ENCODE results near the gene PTPN21.

Gene PTPN21

DNA sequence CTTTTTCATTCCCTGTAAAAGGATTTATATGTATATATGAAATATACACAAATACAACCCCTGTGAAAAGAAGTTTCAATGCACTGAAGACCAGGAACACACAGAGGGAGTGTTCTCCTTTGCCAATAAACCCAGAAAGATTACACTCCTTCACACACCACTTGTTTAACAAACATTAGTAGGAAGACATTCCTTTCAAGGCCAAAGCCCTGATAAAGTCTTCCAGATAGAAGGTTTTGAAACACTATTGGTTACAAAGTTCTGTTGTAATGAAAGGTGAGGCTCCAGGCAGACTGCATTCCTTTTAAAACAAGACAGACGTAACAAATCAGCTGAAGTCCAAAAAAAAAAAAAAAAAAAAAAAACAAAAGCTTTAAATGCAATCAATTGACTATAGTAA lies 81.0 kb downstream of the PTPN21 start:
- no peak overlapping the region for H3K4me3 ChIP-seq (ENCODE audit: low read depth, low read length)
- no peak for DNase-seq (ENCODE audit: low read depth)
- no peak for TF ChIP-seq MYC (IDR thresholded peaks at IDR 0.05; ENCODE audit: low read depth, low read length)

GRCh38 chr14:88470542-88471440 lies 84.0 kb downstream of the PTPN21 start:
- DNase-seq (ENCODE audit: low read depth) = no peak
- no peak overlapping the region for H3K4me3 ChIP-seq (ENCODE audit: low read depth, low read length)
- TF ChIP-seq MYC (IDR thresholded peaks at IDR 0.05; ENCODE audit: low read depth, low read length) (no peak), POLR2A (IDR thresholded peaks at IDR 0.05; ENCODE audit: extremely low read depth, insufficient read length) (no peak), MAX (IDR thresholded peaks at IDR 0.05; ENCODE audit: low read depth, low read length) (no peak)
- TF ChIP-seq, protein P1, sequence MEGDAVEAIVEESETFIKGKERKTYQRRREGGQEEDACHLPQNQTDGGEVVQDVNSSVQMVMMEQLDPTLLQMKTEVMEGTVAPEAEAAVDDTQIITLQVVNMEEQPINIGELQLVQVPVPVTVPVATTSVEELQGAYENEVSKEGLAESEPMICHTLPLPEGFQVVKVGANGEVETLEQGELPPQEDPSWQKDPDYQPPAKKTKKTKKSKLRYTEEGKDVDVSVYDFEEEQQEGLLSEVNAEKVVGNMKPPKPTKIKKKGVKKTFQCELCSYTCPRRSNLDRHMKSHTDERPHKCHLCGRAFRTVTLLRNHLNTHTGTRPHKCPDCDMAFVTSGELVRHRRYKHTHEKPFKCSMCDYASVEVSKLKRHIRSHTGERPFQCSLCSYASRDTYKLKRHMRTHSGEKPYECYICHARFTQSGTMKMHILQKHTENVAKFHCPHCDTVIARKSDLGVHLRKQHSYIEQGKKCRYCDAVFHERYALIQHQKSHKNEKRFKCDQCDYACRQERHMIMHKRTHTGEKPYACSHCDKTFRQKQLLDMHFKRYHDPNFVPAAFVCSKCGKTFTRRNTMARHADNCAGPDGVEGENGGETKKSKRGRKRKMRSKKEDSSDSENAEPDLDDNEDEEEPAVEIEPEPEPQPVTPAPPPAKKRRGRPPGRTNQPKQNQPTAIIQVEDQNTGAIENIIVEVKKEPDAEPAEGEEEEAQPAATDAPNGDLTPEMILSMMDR (IDR thresholded peaks at IDR 0.05; ENCODE audit: low read depth, low read length) = no peak

- no peak overlapping the region for H3K4me3 ChIP-seq (ENCODE audit: low read depth, low read length)
- TF ChIP-seq POLR2A (IDR thresholded peaks at IDR 0.05; ENCODE audit: extremely low read depth, insufficient read length) = no peak
- TF ChIP-seq, protein P1 (IDR thresholded peaks at IDR 0.05; ENCODE audit: low read depth, low read length) = no peak
- TF ChIP-seq MAX (IDR thresholded peaks at IDR 0.05; ENCODE audit: low read depth, low read length) = no peak
- no peak for TF ChIP-seq MYC (IDR thresholded peaks at IDR 0.05; ENCODE audit: low read depth, low read length)
- DNase-seq (ENCODE audit: low read depth) = no peak
Measured at GRCh38 chr14:88468406-88468805, 86.4 kb downstream of the PTPN21 start.

DNA sequence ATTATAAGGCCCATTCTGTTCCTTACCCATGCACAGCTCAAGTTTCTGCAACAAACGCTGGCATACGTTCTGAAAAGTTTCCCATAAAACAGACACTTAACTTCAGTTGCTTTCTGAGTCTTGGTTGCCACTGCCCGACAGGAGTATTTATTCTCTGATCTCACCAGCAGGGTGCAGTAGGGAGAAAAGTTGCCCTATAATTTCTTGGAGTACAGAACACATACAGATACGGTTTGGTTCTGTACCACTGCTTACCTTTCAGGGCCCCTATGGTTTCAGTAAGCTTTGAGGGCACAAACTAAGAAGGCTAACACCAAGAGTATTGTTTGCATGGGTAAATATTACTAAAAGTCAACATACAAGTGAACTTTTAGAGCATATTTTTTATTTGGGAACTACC lies 91.5 kb downstream of the PTPN21 start:
- peak; percentile 30 for DNase-seq (ENCODE audit: low read depth)
- H3K4me3 ChIP-seq (ENCODE audit: low read depth, low read length) = no peak overlapping the region
- TF ChIP-seq, protein P1 (IDR thresholded peaks at IDR 0.05; ENCODE audit: low read depth, low read length) = peak; percentile 34
- TF ChIP-seq MYC (IDR thresholded peaks at IDR 0.05; ENCODE audit: low read depth, low read length) = no peak

DNA sequence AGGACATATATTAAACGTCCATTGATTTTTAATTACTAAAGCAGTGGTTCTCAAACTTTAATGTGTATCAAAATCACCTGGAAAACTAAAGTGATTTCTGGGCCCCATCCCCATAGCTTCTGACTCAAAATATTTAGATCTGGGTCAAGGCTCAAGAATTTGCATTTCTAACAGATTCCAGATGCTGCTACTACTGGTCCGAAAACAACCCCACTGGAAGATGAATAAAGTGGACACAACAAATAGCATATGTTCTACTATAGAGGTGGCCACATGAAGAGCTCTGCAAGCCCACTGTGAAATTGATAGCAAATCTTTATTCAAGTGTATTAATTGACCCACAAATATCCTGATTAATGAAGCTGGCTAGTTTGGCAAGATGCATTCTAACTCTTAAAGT lies 99.9 kb downstream of the PTPN21 start:
- H3K4me3 ChIP-seq (ENCODE audit: low read depth, low read length) = no peak overlapping the region
- DNase-seq (ENCODE audit: low read depth) = no peak
- TF ChIP-seq MYC (IDR thresholded peaks at IDR 0.05; ENCODE audit: low read depth, low read length) = no peak
- TF ChIP-seq, protein P1 (IDR thresholded peaks at IDR 0.05; ENCODE audit: low read depth, low read length) = no peak
- TF ChIP-seq MAX (IDR thresholded peaks at IDR 0.05; ENCODE audit: low read depth, low read length) = no peak
- TF ChIP-seq POLR2A (IDR thresholded peaks at IDR 0.05; ENCODE audit: extremely low read depth, insufficient read length) = no peak

- DNase-seq (ENCODE audit: low read depth) = no peak
- TF ChIP-seq POLR2A (IDR thresholded peaks at IDR 0.05; ENCODE audit: extremely low read depth, insufficient read length) (no peak), MAX (IDR thresholded peaks at IDR 0.05; ENCODE audit: low read depth, low read length) (no peak), MYC (IDR thresholded peaks at IDR 0.05; ENCODE audit: low read depth, low read length) (no peak)
- TF ChIP-seq, protein P1 (IDR thresholded peaks at IDR 0.05; ENCODE audit: low read depth, low read length) = no peak
- H3K4me3 ChIP-seq (ENCODE audit: low read depth, low read length) = no peak overlapping the region
Measured at GRCh38 chr14:88452231-88452630, 102.6 kb downstream of the PTPN21 start.
